Activated naive CD4-positive, alpha-beta T cell (primary cell): ENCODE measurements around the gene FNDC3B.

Source experiments
- DNase-seq, 4 experiments: peaks; one replicate each; lab custom pipeline; 2025; lab: John Stamatoyannopoulos, UW

FNDC3B gene

DNA sequence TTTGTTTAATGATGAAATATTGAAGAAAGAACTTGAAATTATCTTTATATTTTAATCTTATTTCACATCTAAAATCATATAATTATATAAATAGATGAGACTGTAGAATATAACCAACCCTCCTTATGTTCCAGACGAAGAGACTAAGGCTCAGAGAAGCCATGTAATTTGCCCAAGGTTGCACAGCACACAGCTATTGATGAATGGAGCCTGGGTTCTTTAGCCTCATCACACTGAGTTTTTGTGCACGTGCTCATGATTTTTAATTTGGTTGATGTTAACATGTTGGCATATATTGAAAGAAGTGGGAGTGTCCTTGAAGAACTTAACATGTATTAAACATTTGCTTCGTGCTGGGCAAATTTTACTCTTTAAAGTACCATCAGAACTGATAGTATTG lies 151.6 kb downstream of the FNDC3B start:
- DNase-seq, result no peak

DNA sequence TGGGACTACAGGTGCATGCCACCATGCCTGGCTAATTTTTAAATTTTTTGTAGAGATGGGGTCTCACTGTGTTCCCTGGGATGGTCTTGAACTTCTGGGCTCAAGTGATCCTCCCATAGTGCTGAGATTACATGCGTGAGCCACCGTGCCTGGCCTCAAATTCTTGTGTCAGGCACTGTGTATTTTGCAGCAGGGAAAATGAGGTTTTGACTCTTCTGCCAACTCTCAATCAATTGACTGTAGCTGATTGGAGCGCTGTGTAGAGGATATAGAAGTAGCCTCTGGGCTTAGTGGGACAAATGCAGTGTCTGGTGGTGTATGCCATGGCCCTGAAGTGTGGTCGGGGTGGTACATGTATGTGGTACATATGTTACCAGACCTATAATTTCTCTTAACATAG lies 152.3 kb downstream of the FNDC3B start:
- no peak for DNase-seq

DNA sequence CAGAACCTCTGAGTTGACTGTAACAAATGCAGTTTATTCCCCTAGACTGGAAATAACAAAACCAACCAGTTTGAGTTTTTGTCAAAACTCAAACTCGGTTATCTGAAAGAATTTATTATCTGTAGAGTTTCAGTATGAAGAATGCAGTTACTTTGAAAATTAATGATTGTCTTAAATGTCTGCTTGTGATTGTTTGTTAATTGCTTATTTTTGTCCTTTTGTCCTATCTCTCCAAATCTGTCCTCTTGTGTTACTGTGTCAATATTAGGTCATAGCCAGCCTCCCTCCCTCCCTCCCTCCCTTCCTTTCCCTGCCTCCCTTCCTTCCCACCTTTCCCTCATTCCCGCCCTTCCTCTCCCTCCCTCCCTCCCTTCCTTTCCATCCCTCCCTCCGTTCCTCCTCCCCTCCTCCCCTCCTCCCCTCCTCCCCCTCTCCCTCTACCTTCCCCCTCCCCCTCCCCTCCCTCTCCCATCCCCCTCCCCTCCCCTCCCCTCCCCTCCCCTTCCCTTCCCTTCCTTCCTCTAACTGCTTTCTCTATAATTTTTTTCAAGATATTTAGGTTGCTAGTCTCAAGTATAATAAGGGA lies 153.5 kb downstream of the FNDC3B start:
- no peak for DNase-seq

DNA sequence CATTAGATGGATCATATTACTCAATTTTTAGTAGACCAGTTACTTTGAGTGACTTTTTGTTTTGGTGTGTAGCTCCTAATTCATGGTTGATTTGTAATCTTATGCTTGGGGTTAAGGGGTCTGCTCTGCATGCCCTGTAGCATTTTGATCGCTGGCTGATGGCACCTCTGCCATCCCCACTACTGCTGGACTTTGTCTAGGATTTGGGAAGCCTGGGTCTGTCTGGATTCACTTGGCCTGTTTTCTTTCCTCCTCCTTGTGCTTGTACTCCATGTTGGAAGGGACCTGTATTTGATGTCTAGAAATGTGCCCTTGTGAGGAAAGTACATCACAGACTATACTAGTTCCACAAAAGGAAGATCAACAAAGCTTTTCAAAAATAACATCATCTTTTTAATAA lies 154.1 kb downstream of the FNDC3B start:
- no peak for DNase-seq

DNA sequence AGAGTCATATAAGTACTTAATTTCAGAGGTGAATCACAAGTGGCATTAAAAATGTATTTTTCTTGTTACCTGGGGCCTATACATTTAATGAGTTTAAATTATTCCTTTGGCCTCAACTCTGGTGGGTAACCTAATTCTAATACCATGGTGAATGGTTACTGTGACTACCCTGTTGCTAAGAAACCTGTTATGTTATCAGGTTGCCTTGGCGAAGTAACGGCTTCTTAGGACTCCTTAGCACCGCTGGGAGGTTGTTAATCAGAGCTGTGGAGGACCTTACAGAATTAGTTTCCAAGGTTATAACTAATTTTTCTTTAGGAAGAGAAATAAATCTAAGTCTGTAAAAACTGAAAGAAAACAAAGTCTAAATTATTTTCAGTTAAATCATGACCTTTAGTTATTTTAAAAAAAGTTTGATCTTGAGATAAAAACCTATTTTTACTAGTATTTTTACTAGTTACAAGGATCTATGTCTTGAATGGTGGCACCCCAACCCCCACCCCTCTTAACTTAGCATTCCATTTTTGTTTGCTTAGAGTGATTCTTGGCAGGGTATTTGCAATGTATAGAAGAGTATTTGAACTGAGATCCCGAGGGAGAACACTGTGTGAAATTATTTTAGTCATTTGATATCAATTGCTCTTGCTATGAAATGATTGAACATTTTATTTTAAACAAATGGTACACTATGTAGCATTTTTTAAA lies 155.5 kb downstream of the FNDC3B start:
- DNase-seq, result no peak

DNA sequence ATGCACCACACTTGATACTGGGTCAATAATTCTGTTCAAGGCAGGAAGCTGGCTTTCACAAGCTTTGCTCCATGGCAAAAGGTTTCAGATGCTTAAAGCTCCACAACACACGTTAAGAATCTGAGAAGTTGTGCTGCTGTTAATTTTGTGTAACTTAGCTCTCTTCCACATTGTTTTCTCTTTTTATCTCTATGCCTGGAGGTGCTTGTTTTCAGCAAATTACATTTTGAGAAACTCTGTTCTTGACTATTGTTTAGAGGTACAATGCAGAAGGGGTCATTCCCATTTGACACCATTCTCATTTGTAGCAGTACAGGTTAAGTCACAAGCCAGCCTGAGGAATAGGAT lies 156.0 kb downstream of the FNDC3B start:
- no peak for DNase-seq

DNA sequence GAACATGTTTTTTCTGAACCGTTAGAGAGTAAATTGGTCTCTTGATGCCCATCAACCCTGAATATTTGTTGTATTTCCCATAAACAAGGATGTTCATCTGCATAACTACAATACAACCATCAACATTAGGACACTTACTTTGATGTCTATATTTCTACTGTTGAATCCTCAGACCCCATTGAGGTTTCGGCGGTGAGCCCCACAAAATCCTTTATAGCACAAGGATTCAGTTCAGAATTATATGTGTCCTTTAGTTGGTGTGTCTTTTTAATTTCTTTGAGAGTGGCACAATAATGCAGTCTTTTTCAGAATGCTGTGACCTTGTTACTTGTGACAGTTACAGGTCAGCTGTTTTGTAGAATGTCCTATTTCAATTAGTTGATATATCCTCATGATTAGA lies 158.0 kb downstream of the FNDC3B start:
- DNase-seq, result no peak

DNA sequence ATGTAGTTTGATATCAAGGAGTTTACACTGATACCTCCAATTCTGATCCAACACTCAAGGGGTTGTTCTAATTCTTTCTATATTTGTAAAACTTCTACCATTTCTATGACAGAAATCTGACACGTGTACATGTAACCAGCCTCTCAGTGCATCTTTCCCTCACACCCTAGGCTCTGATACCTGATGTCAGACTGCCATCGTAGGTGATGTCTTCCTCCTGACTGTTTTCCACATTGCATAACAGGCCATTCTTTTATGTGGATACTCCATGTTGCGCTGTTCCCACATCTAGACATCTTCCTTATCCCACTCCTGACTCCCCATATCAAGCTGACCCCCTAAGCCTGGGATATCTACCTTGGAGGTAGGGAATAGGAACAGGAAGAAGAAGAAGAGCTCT lies 159.1 kb downstream of the FNDC3B start:
- no peak for DNase-seq

DNA sequence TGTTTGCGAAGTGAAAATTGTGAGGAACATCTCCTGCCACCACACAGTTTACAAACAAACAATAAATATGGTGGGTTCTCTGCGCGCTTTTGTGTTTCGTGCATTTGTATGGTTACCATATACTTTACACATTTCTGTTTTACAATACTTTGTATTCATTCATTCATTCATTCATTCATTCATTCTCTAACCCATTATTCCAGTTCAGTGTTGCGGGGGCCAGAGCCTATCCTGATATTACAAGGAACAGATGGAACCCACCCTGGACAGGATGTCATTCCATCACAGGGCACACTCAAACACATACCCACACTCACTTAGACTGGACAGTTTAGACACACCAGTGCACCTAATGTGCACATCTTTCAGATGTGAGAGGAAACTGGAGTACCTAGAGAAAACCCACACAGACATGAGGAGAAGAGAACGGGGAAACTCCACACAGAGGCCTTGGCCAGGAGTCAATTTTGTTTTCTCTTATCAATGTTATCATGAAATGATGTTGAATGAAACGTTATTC lies 160.5 kb downstream of the FNDC3B start:
- no peak for DNase-seq

DNA sequence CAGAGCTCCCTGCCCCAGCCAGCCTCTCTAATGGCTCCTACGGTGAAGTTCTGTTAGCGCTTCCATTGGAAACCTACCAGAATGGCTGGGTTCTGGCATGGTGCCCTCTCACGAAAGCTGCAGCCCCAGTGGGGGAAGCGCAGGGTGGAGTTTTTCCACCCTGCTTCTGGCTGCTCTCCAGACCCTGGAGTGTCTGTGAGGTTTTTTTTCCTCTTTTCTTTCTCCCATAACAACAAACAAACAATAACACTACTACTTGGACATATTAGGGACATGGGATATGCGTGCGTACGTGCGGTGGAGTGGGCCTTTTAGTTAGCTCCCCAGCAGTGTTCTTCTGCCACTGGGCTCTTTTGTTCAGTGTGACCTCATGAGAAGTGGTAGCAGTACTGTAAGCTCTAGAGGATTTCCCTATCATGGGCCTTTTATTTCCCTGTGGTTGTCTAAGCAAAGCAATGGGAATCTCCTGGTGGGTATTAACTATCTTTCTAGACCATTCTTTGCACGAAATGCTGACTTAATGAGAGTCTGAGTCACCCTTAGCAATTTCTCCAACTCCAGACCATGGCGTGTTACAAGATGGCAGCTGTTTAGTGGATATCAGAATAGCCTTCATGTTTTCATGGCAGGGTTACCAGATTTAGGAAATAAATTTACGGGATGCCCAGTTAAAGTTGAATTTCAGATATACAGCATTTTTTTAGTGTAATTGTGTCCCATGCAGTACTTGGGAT lies 161.9 kb downstream of the FNDC3B start:
- DNase-seq, result no peak

DNA sequence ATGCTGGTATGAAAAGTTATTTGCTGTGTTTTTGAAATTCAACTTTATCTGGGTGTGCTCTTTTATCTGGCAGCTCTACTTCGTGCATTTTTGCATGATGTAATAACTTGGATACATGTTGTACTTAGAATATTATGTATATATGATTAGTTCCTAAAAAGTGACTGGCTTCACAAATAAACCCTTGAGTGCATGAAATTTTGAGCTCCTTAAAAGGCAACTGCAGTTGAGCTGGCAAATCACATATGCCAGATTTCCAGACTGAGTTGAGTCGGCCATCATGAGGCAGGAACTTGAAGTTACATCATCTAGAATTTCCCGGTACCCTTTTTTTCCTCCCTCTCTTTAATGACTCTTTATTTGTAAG lies 162.5 kb downstream of the FNDC3B start:
- DNase-seq, result no peak

DNA sequence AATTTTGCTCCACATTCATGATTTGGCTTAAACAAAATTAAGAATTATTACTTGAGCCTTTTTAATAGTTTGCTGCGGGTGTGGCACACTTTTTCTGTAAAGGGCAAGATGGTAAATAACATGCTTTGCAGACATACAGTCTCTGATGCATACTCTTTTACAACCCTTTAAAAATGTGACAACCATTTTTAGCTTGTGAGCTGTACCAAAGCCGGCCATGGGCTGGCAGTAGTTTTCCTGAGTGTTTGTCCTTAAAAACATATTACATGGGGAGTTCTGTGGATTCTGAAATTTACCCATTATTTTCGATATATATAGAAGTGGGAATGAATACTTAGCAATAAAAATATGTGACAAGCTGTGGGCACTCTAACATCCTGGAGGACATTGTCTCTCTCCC lies 163.4 kb downstream of the FNDC3B start:
- no peak for DNase-seq

DNA sequence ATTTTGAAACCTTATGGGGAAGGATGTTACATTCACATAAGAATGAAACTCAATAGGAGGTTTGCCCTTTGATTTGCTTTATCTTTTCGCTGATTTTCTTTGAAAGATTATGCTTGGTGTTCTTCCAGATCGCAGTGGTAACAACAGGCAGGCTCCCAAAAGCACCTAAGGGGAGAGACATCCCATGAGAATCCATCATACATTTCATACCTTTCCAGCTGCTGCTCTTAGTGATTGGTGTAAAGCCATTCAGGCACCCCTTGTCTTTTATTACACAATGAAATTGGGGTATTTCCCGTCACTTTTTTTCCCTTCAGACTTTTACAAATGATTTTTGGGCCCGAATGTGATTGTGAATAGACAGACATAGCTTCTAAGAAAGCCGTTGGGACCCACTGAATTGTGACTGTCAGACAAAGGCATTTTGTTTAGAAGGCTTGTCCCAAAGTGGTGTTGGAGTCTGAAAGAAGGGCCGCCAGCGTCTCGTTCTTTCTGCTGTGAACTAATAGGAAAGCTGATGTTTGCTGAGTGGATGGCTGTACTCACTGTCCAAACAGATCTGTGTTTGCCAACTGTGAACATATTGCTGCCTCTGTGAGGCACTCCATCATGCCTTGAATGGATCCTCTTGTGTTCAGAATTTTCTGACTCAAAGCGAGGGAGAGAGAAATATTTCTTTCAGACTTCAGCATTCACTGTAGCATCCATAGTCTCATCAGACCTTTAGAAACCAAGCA lies 164.3 kb downstream of the FNDC3B start:
- no peak for DNase-seq

DNA sequence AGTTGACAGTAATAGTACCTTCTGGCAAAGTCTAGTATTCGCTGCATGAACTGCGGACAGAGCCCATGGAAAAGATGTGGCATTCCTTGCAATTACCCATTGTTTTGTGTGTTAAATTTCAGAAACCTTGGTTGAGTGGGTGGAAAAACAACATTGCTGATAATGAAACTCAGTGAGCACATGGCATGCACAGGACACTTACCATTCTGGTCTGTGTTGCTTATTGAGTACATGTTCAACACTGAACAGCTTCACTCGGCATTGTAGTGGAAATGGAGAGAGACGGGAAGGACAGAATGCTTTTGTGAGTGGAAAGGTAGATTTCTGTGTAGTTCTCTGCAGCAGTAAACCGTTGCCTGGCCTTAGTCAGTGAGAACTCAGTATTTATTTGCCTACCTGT lies 165.3 kb downstream of the FNDC3B start:
- no peak for DNase-seq

DNA sequence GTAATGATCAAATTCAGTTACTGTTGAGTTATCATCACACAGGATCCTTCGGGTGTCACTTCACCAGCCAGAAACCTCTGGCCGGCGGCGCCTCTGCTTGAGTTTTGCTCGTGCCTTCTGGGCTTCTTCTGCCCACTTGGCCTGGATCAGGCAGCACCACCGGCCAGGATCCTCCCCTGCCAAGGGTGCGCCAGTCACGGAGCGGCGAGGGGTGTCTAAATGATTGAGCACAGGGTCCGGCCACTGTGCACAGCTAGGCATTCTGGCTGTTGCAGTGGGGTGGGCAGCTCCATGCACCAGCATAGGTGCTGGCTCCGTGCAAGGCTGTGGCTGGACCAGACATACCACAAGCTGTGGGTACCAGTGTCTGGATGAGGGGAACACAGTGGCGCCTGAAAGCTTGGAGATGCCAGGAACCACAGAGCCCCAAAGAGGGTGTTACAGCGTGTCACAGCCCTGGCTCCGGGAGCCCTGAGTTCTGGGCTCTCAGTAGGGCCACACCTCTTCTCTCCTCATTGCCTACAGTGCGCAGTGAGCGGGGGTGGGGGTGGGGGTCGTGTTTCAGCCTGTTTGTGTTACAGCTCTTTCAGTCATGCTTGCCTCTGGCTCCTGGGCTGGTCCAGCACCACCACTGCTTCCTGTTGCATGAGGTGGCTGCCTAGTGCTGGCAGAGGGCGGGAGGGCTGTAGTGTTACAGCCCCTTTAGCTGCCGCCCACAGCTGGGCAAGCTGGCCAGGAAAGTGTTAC lies 169.4 kb downstream of the FNDC3B start:
- no peak for DNase-seq

DNA sequence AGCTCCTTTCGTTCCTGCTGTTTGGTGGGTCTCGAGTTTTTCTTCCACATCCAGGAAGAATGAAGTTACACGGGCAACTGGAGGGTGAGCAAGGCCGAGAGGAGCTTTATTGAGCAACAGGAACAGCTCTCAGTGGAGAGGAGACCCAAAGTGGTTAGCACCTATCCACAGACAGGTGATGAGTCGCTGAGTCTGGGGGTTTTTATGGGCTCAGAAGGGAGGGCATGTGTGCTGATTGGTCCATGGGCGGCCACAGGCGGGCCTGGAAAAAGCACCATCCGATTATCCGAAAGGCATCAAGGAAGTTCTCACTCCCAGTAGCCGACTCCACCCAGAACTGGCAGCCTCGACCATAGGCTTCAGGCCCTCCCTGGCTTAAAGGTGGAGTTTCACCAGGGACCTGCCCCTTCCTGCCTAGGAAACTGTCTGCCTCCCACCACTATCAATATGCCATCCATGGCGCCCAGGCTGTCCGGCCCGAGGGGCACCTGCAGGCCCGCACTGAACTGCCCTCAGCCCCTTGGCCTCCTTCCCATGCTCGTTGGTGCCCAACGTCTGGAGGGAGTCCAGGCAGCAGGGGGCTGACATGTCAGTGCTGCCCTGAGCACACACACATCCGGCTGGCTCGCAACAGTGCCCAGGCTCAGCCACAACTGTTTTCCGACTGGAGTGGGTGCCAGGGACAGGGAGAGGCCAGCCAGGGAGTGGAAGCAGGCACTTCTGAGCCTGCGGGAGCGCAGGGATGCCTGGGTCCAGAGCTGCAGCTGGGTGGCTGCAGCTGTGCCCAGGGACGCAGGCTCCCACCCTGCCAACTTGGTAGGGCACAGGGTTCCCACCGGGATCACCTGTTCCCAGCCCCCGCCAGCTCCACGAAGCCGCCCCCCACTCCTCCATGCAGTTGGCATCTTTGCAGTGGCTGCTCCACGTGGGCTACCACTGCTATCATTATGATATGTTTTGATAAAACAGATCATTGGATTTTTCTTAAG lies 170.2 kb downstream of the FNDC3B start:
- no peak for DNase-seq

DNA sequence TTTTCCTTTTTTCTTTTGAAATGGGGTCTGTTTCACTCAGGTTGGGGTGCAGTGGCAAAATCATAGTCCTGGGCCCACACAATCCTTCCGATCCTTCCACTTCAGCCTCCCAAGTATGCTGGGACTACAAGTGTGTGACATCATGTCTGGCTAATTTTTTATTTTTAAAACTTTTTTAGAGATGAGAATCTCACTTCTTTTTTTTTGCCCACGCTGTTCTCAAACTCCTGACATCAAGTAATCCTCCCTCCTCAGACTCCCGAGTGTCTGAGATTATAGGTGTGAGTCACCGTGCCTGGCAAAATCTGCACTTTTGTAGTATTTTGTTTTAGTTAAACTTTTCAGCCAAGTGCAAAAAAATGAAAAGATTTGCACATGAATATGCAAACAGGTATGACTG lies 171.0 kb downstream of the FNDC3B start:
- DNase-seq, result no peak

DNA sequence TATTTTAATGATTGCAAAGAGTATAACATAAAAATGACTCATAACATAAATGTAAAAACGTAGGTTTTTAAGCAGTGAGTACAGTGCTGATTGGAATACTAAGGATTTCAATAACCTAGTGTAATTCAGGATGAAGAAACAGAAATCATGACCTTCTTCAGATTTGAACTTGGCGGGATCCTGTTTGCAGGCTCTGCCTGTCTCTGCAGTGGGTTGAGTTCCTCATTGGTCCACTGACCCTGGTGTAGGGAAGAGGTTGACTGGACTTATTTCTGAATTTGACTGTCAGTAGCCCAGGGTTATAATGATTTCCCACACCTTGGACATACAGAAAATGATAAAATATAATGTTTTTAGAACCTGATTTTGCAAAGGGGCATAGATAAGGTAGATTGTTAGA lies 171.7 kb downstream of the FNDC3B start:
- DNase-seq, result no peak

DNA sequence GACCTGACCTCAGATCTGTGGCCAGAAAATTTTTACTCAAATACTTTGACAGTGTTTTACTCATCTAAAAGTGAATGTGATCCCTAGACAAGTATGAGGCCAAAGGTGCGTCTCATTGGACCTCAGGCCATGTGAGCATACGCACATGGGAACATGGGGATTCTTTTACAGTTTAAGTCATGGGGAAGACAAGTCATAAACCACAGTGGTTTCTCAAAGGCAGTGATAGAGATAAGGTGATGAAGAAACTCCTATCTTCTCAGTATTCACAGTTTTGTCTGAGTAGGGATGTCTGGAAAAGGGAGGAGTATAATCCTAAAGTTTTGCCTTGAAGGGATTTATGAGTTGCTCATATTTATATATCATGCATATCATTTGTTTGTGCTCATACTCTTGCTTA lies 173.8 kb downstream of the FNDC3B start:
- no peak for DNase-seq

DNA sequence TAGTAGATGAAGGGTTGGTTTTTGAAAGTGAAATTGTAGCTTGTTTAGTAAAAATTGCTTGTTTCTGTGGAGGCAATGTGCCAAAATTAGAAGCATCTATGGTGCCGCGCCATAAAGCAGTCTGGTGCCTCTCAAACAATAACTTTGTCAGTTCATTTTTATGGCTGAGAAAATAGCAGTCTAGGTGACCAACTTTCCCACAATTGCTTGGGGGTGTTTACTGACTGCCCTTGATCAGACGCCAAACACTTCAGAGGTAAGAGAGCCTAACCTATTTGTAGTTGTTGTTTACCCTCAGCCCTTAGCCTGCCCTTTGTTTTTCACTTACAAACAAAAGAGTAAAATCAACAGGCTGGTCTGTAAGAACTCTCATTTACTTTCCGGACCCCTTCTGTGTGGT lies 174.5 kb downstream of the FNDC3B start:
- DNase-seq, result no peak

DNA sequence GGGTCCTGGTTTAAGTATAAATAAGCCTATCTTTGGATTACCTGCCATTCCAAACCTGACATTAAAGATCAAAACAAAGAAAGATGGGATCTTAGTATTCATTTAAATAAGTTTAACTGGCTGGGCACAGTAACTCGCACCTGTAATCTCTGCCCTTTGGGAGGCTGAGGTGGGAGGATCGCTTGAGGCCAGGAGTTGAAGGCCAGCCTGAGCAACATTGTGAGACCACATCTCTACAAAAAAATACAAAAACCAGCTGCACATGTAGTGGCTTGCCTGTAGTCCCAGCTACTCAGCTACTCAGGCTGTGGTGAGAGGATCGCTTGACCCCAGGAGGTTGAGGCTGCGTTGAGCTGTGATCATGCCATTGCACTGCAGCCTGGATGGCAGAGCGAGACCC lies 176.9 kb downstream of the FNDC3B start:
- no peak for DNase-seq
